CD4-positive, alpha-beta memory T cell (primary cell): ENCODE measurements around the gene SFMBT2. TPM values are rescaled to one million over a fixed set of nuclear protein-coding genes. Genes with fewer than 3 reads are reported as not detected.

Experiments used
- CTCF ChIA-PET: fragments of 350-600 bp; sonication (Branson Sonifier 250); formaldehyde crosslinking; loops from one replicate; lab custom pipeline; 2021; ENCODE audit warnings: inconsistent platforms; ENCODE audit not compliant: partially characterized antibody; lab: Charles Lee
- POLR2A ChIA-PET: fragments of 350-600 bp; sonication (Branson Sonifier 250); formaldehyde crosslinking; loops from one replicate; lab custom pipeline; 2021; ENCODE audit not compliant: partially characterized antibody; lab: Charles Lee
- DNase-seq, 5 donors: peaks; one replicate each; pipeline versions ENCODE4 v3.0.0 to v3.0.0-alpha.2; 2020 to 2022; ENCODE audit warnings: mixed read lengths in 1 of 5
- H3K27ac ChIP-seq: one replicate; pipeline ENCODE4 v1.7.0; 2013; ENCODE audit warnings: low read depth, low read length
- H3K27me3 ChIP-seq: 2 replicates; pipeline ENCODE4 v1.7.0; 2013; ENCODE audit warnings: mild to moderate bottlenecking, low read length, moderate library complexity; ENCODE audit not compliant: insufficient read depth
- H3K36me3 ChIP-seq: 2 replicates; pipeline ENCODE4 v1.7.0; 2013; ENCODE audit warnings: mild to moderate bottlenecking, low read length, moderate library complexity; ENCODE audit not compliant: insufficient read depth
- H3K4me1 ChIP-seq: 2 replicates; pipeline ENCODE4 v1.7.0; 2013; ENCODE audit warnings: mild to moderate bottlenecking, low read length, moderate library complexity; ENCODE audit not compliant: insufficient read depth
- H3K4me3 ChIP-seq, 2 donors: one replicate each; pipeline ENCODE4 v1.7.0; 2013; ENCODE audit warnings: low read length in 2 of 2, mild to moderate bottlenecking in 1 of 2
- H3K9me3 ChIP-seq, 2 donors: one replicate each; pipeline ENCODE4 v1.7.0; 2013; ENCODE audit warnings: low read length in 2 of 2, control low read depth in 1 of 2; ENCODE audit not compliant: control insufficient read depth in 1 of 2
- H3K27ac Mint-ChIP-seq, 7 donors: one replicate each; pipeline ENCODE4 v1.8.0; 2020 to 2021; ENCODE audit warnings: mixed read lengths in 7 of 7, mild to moderate bottlenecking in 6 of 7, inconsistent platforms in 3 of 7, moderate library complexity in 3 of 7
- H3K27me3 Mint-ChIP-seq, 2 donors: one replicate each; pipeline ENCODE4 v1.8.0; 2020 to 2021; ENCODE audit warnings: mixed read lengths in 2 of 2
- H3K36me3 Mint-ChIP-seq, 2 donors: one replicate each; pipeline ENCODE4 v1.8.0; 2020 to 2021; ENCODE audit warnings: mixed read lengths in 2 of 2, inconsistent platforms in 1 of 2, mild to moderate bottlenecking in 1 of 2
- H3K4me1 Mint-ChIP-seq, 4 donors: one replicate each; pipeline ENCODE4 v1.8.0; 2020 to 2021; ENCODE audit warnings: mixed read lengths in 4 of 4, mild to moderate bottlenecking in 1 of 4
- H3K4me3 Mint-ChIP-seq, 8 donors: one replicate each; pipeline ENCODE4 v1.8.0; 2020 to 2021; ENCODE audit warnings: mixed read lengths in 8 of 8, mild to moderate bottlenecking in 7 of 8, moderate library complexity in 6 of 8, inconsistent platforms in 3 of 8
- H3K9me3 Mint-ChIP-seq, 8 donors: one replicate each; pipeline ENCODE4 v1.8.0; 2020 to 2021; ENCODE audit warnings: mixed read lengths in 8 of 8, mild to moderate bottlenecking in 5 of 8, inconsistent platforms in 3 of 8, moderate library complexity in 1 of 8
- intact Hi-C: fragments of 100-400 bp; cut with micrococcal nuclease; formaldehyde crosslinking; loops from one replicate; pipeline ENCODE4 v1.15.1; 2023
- polyA plus RNA-seq, 2 donors: library from polyadenylated mRNA; unstranded; fragments of 300-500 nt; fragmentation: Illumina TruSeq; gene quantifications; one replicate each; pipeline ENCODE4 v1.2.3, GENCODE V29; 2021
- total RNA-seq, 2 experiments: library from RNA; stranded (reverse); gene quantifications; one replicate each; pipeline ENCODE4 v1.2.3, GENCODE V29; 2021

The SFMBT2 gene
- total and polyA plus RNA-seq, 4 experiments from 2014 or later, result 1.7 to 22.3 (median 11.7) TPM

- Histone ChIP-seq H3K36me3 (no peaks in the 10 kb centered on the region), H3K9me3 (no peaks in the 10 kb centered on the region), H3K4me3 (no peak overlapping the region), H3K27me3 (no peaks in the 10 kb centered on the region), H3K27ac (no peak overlapping the region), H3K4me1 (peaks cover under 1% of the 10 kb centered on the region)
- CTCF ChIA-PET, result no interaction called here
- Mint-ChIP-seq H3K36me3 (peaks cover 3 to 22% of the 10 kb centered on the region in 2 donors), H3K27me3 (no peaks in the 10 kb centered on the region), H3K9me3 (peaks cover 0 to 3% (median 0%) of the 10 kb centered on the region in 8 donors), H3K27ac (no peak overlapping the region), H3K4me3 (no peak overlapping the region), H3K4me1 (peaks cover 6 to 36% (median 15%) of the 10 kb centered on the region in 4 donors)
- no peak for DNase-seq
- POLR2A ChIA-PET, result no interaction called here
- intact Hi-C loops, result no loop called here
Measured at GRCh38 chr10:7308826-7309225, 102.0 kb downstream of the SFMBT2 start.

GRCh38 chr10:7306616-7307015 is 104.2 kb downstream of the SFMBT2 start:
- no peak overlapping the region for H3K27ac Mint-ChIP-seq
- no peaks in the 10 kb centered on the region for H3K36me3 ChIP-seq
- H3K36me3 Mint-ChIP-seq, result peaks cover 4 to 29% of the 10 kb centered on the region in 2 donors
- H3K27me3 Mint-ChIP-seq, result no peaks in the 10 kb centered on the region
- intact Hi-C loops, result no loop called here
- peak overlapping the region in 1 of 8 donors; percentile 26 for H3K4me3 Mint-ChIP-seq
- H3K27ac ChIP-seq, result no peak overlapping the region
- H3K4me1 ChIP-seq, result no peaks in the 10 kb centered on the region
- H3K27me3 ChIP-seq, result no peaks in the 10 kb centered on the region
- H3K9me3 ChIP-seq, result no peaks in the 10 kb centered on the region
- H3K4me1 Mint-ChIP-seq, result peaks cover 16 to 38% (median 21%) of the 10 kb centered on the region in 4 donors
- POLR2A ChIA-PET, result no interaction called here
- CTCF ChIA-PET, result no interaction called here
- H3K4me3 ChIP-seq, result no peak overlapping the region
- peaks cover 0 to 3% (median 0%) of the 10 kb centered on the region in 8 donors for H3K9me3 Mint-ChIP-seq
- no peak for DNase-seq

GRCh38 chr10:7306147-7306546 is 104.7 kb downstream of the SFMBT2 start:
- no peak overlapping the region for H3K4me3 ChIP-seq
- H3K4me1 ChIP-seq, result no peaks in the 10 kb centered on the region
- Mint-ChIP-seq H3K27ac (no peak overlapping the region), H3K4me3 (no peak overlapping the region), H3K4me1 (peaks cover 15 to 37% (median 19%) of the 10 kb centered on the region in 4 donors), H3K36me3 (peaks cover 5 to 29% of the 10 kb centered on the region in 2 donors), H3K9me3 (peaks cover 0 to 3% (median 0%) of the 10 kb centered on the region in 8 donors), H3K27me3 (no peaks in the 10 kb centered on the region)
- DNase-seq, result no peak
- no peaks in the 10 kb centered on the region for H3K9me3 ChIP-seq
- H3K27me3 ChIP-seq, result no peaks in the 10 kb centered on the region
- H3K36me3 ChIP-seq, result no peaks in the 10 kb centered on the region
- H3K27ac ChIP-seq, result no peak overlapping the region
- ChIA-PET POLR2A (no interaction called here), CTCF (no interaction called here)
- intact Hi-C loops, result no loop called here

- CTCF ChIA-PET, result no interaction called here
- Mint-ChIP-seq H3K27ac (no peak overlapping the region), H3K4me1 (peaks cover 16 to 33% (median 21%) of the 10 kb centered on the region in 4 donors)
Measured at GRCh38 chr10:7305053-7305452, 105.8 kb downstream of the SFMBT2 start.

GRCh38 chr10:7304110-7304509 is 106.7 kb downstream of the SFMBT2 start:
- H3K36me3 ChIP-seq, result no peaks in the 10 kb centered on the region
- ChIA-PET CTCF (no interaction called here), POLR2A (no interaction called here)
- no peaks in the 10 kb centered on the region for H3K27me3 ChIP-seq
- Mint-ChIP-seq H3K27ac (peak overlapping the region in 1 of 7 donors; percentile 18), H3K27me3 (no peaks in the 10 kb centered on the region), H3K9me3 (peaks cover 0 to 3% (median 0%) of the 10 kb centered on the region in 8 donors), H3K4me3 (no peak overlapping the region), H3K4me1 (peaks cover 17 to 36% (median 24%) of the 10 kb centered on the region in 4 donors), H3K36me3 (peaks cover 10 to 26% of the 10 kb centered on the region in 2 donors)
- H3K27ac ChIP-seq, result no peak overlapping the region
- H3K4me1 ChIP-seq, result no peaks in the 10 kb centered on the region
- H3K4me3 ChIP-seq, result no peak overlapping the region
- intact Hi-C loops, result no loop called here
- no peaks in the 10 kb centered on the region for H3K9me3 ChIP-seq
- no peak for DNase-seq

More at GRCh38 chr10:7305053-7305452, 105.8 kb downstream of the SFMBT2 start:
- H3K9me3 Mint-ChIP-seq, result peaks cover 0 to 3% (median 0%) of the 10 kb centered on the region in 8 donors
- no peak for DNase-seq
- Histone ChIP-seq H3K27me3 (no peaks in the 10 kb centered on the region), H3K4me3 (no peak overlapping the region), H3K36me3 (no peaks in the 10 kb centered on the region), H3K9me3 (no peaks in the 10 kb centered on the region), H3K27ac (no peak overlapping the region), H3K4me1 (no peaks in the 10 kb centered on the region)
- intact Hi-C loops, result no loop called here
- H3K4me3 Mint-ChIP-seq, result no peak overlapping the region
- POLR2A ChIA-PET, result no interaction called here
- no peaks in the 10 kb centered on the region for H3K27me3 Mint-ChIP-seq
- peaks cover 10 to 29% of the 10 kb centered on the region in 2 donors for H3K36me3 Mint-ChIP-seq

GRCh38 chr10:7302930-7303557 is 107.8 kb downstream of the SFMBT2 start:
- H3K4me1 Mint-ChIP-seq, result peaks cover 23 to 40% (median 32%) of the 10 kb centered on the region in 4 donors
- no peak for DNase-seq
- CTCF ChIA-PET, result no interaction called here
- no peaks in the 10 kb centered on the region for H3K27me3 ChIP-seq
- H3K36me3 Mint-ChIP-seq, result peaks cover 13 to 23% of the 10 kb centered on the region in 2 donors
- POLR2A ChIA-PET, result no interaction called here
- H3K27me3 Mint-ChIP-seq, result no peaks in the 10 kb centered on the region
- H3K9me3 Mint-ChIP-seq, result peaks cover 0 to 3% (median 0%) of the 10 kb centered on the region in 8 donors
- no peak overlapping the region for H3K27ac ChIP-seq
- no peak overlapping the region for H3K4me3 ChIP-seq
- H3K4me1 ChIP-seq, result peaks cover 4% of the 10 kb centered on the region
- H3K27ac Mint-ChIP-seq, result peak overlapping the region in 1 of 7 donors; percentile 55
- H3K36me3 ChIP-seq, result no peaks in the 10 kb centered on the region
- no peaks in the 10 kb centered on the region for H3K9me3 ChIP-seq
- intact Hi-C loops, result no loop called here
- no peak overlapping the region for H3K4me3 Mint-ChIP-seq

GRCh38 chr10:7302392-7302906 is 108.4 kb downstream of the SFMBT2 start:
- ChIA-PET POLR2A (no interaction called here), CTCF (no interaction called here)
- Histone ChIP-seq H3K27me3 (no peaks in the 10 kb centered on the region), H3K27ac (no peak overlapping the region), H3K36me3 (no peaks in the 10 kb centered on the region), H3K9me3 (no peaks in the 10 kb centered on the region), H3K4me3 (no peak overlapping the region), H3K4me1 (peaks cover 4% of the 10 kb centered on the region)
- Mint-ChIP-seq H3K9me3 (peaks cover 0 to 3% (median 0%) of the 10 kb centered on the region in 8 donors), H3K4me1 (peaks cover 22 to 44% (median 32%) of the 10 kb centered on the region in 4 donors), H3K27me3 (no peaks in the 10 kb centered on the region), H3K36me3 (peaks cover 13 to 20% of the 10 kb centered on the region in 2 donors), H3K4me3 (no peak overlapping the region), H3K27ac (no peak overlapping the region)
- intact Hi-C loops, result no loop called here
- DNase-seq, result no peak
